ENCODE results near the gene CACNA1B. TPM values are rescaled to one million over a fixed set of nuclear protein-coding genes. Genes with fewer than 3 reads are reported as not detected.
"Not testable (repeated sequence)": the region's sequence is repeated elsewhere in the genome, so short reads cannot be mapped to it uniquely, and the experiment has no call there.

Gene CACNA1B
- total RNA-seq, 1 donor from 2014 or later, result not detected

DNA sequence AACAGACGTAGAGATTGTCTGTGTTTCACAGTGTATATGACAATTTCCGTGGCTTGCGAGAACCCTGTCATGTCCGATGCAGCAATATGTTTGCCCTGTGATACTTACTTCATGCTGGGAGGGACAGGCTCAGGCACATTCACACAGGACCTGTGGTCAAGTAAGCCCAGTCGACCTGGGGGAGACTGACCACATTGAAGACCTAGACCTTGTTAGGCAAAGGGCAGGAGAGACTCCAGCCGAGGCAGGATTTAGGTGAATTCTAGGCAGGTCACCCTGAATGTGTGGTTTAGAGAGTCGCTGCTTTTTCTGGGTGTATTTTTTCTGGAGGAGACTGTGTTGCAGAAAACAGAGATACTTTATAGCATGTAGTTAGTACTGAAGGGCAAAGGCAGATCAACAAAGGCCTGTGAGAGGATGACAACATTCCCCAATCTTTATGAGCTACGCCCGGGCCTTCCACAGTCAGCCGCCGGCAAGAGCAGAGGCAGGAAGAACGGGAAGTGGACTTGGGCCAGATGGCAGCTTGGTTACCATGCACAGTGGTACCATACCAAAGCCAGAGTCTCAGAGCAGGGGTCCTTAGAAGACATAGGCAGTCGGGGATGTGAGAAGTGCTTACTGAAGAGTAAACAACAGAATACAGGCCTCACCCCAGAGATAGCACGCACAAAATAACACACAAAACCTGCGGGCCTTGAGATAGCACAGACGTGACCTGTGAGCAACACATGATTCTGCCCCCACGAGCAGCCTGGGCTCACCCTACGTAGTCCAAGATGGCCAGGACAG is 220.7 kb downstream of the CACNA1B start:
- intact Hi-C loops (cut with micrococcal nuclease), result no loop called here

- intact Hi-C loops (cut with micrococcal nuclease), result no loop called here
Observed at GRCh38 chr9:138098908-138099791, 221.6 kb downstream of the CACNA1B start.

GRCh38 chr9:138099803-138100598 is 222.4 kb downstream of the CACNA1B start:
- intact Hi-C loops (cut with micrococcal nuclease), result no loop called here

- intact Hi-C loops (cut with micrococcal nuclease), result no loop called here
Observed at GRCh38 chr9:138100711-138101350, 223.2 kb downstream of the CACNA1B start.

DNA sequence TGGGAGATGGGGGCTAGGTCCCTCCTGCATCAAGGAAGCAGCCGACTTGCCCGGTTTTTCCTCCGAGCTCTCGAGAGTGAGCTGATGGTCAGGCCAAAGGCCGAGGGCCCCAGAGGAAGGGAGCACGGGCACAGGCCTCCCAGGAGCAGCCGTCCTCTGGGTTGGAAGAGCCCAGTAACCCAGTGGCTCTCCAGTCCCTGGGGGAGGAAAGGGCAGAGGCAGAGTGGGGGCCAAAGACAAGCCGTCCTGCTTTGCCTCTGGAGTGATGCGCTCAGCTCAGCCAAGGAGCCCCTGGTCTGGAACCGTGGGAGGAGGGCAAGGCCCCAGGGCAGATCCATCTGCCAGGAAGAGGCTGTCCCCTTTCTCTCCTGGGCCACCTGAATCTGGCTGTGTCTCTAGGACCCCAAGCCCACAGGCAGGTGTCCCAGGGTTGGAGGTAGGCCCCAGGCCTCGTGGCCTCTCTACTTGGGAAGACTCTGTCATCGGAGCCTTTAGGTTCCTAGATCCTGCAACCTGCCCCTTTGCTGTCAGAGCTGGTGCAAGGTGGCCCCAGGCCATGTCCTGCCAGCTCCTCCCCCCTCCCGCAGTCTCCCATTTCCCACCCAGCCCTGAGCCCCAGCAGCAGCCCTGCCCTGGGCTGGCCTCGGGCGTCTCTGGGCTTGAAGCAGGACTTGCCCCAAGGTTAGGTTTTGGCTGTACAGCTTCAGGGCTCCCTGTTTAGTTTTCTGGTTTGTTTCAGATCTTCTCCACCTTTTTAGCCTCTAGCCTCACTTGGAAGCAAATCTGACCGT is 224.1 kb downstream of the CACNA1B start:
- intact Hi-C loops (cut with micrococcal nuclease), result no loop called here

DNA sequence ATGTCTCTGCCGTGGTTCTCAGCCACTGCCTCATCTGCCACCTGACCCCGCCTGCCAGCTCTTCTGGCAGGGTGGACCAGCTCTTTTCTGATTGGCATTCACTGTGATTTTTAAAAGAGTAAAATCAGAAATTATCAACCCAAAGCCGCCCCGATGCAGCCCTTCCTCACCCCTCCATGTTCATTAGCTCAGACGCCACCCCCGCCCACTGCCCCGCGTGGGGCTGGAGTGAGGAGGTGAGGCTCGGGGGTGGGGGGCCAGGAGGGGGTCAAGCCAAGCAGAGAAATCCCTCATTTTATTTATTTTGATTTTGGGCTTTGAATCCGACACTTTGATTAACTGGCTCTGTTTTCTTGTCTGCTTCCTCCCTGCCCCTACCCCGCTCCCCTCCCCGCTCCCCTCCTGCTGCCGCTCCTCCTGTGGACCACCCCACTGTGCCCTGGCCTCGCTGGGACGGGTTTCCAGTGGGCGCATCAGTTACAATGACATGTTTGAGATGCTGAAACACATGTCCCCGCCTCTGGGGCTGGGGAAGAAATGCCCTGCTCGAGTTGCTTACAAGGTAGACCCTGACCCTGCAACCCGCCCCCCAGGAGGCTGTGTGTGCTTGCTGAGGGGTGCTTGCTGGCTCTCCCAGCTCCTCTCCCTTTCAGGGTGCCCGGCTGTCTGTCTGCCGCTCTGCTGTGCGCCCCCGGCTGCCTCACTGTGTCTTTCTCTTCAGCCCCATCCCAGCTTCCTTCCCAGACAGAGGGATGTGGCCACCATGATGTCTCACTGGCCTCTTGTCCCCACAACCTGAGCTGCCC is 224.9 kb downstream of the CACNA1B start:
- intact Hi-C loops (cut with micrococcal nuclease), result no loop called here

DNA sequence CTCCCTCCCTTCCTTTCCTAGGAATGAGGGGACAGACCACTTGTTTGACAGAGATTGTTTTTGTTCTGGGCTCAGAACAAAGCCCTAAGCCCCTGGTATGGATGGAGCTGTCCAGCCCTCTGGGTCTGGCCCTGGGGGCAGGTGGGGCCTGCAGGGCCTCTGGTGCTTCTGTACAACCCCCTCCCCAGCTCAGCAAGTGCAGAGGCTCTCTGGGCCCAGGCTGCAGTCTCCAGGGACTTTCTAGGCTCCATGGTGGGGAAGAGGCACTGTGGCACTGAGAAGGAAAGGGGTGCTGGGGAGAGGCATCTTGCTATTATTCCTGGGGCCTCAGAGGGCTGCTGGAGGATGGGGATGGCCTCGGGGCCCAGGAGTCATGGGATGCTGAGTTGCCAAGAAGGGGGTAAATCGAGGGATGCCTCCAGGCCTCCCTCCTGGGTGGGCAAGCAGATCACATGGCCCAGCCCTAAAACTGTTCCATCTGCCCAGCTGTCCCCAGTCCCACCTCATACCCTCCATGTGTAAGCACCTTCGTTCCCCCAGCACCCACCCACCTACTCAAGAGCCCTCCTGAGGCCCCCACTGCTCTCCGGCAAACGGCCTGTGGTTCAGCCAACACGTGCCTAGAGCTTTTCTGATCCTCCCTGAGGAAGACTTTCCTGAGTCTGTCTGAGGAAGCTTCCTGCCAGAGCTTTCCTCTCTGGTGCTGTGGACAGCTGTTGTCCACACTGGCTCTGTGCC is 225.7 kb downstream of the CACNA1B start:
- intact Hi-C loops (cut with micrococcal nuclease), result no loop called here

DNA sequence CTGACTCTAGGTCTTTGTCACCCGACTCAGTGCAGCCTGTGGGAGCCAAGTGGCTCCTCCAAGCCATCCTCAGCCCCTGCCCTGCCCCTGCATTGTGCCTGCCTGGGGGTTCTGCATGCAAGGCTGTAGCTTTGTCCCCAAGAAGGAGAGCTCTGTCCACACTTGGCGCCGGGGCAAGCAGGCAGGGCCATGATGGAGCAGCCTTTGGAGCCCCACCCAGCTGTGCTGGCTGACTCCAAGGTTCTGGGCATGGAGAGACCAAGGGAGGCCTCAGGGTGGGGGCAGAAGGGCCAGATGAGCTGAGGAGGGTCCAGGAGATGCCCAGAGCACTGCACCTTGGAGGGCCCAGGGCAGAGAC is 226.2 kb downstream of the CACNA1B start:
- intact Hi-C loops (cut with micrococcal nuclease), result no loop called here

DNA sequence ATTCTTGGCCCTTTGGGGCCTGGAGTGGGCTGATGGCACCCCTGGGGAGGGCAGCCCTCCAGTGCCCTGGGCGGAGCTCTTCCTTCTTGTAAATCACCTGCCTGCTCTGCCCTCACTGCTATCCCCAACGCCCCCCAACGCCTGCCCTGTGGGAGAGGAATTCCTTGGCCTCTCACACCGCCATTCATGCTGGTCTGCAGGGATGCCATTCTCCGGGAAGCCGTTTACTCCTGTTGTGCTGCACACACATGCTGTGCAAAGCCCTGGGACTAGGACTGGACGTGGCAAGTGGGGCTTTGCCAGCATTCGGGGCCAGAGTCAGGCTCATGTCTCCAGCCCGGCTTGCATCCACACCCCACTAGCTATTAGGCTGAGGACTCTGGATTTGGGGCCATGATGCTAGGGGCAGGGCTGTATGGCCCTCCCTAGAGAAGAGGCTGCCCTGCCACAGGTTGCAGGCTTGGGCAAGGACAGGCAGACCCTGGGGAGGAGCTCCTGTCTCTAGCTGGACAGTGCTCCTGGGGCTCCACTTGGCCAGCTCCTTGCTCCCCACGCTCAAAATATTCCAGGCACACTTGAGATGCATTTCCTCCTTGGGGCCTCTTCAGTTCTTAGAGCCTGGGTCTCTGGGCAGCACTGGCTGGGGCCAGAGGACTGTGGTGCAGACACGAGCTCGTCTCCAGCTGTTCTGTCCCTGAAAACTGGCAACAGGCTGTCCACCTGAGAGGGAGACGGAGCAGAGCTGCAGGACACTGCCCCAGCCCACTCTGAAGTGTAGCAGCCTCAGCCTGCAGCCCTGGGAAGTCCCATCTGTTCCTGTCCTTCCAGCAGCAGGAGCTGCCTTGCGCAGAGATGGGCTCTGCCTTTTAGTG is 226.9 kb downstream of the CACNA1B start:
- intact Hi-C loops (cut with micrococcal nuclease), result no loop called here

DNA sequence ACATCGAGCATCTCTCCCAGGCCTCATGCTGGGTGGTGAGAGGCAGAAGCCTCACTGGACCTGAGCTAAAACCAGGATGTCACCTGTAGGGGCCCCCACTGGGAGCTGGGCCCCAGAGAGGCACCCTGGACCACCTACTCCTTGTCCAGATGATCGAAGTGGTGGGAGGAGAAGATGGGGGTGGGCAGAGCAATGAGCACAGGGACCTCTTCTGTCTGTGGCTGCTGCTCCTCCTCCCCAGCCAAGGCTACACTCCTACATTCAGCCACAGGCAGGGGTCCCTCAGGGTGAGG is 227.5 kb downstream of the CACNA1B start:
- intact Hi-C loops (cut with micrococcal nuclease), result no loop called here

GRCh38 chr9:138105561-138106505 is 228.3 kb downstream of the CACNA1B start:
- intact Hi-C loops (cut with micrococcal nuclease), result no loop called here

DNA sequence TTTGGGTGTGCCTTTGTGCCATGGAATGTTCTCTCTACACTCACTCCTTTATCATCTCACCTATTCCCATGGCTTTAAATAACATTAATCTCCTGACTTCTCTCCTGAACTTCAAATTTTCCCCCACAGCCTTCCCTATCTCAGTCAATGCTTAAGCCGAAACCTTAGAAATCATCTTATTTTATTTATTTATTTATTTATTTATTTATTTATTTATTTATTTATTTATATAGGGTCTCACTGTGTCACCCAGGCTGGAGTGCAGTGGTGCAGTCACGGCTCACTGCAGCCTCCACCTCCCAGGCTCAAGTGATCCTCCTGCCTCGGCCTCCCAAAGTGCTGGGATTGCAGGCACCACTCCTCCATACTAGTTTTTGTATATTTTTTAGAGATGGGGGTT is 229.5 kb downstream of the CACNA1B start:
- intact Hi-C loops (cut with micrococcal nuclease), result not testable (repeated sequence)

DNA sequence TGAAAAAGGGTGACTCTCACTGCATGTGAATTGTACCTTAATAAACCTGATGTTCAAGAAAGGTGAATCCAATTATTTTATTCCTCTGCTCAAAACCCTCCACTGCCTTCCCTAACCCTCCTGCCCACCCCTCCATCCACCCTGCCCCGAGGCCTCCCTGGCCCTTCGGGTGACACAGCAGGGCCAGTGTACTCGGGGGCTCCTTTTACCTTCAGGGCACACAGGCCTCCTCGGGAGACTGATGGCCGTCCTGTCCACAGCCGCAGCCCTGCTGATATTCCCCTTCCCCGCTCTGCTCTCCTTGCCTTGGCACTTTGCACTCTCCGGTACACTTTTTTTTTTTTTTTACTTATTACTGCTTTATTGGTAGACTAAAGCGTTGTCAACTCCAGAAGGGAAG is 234.0 kb downstream of the CACNA1B start:
- intact Hi-C loops (cut with micrococcal nuclease), result no loop called here

DNA sequence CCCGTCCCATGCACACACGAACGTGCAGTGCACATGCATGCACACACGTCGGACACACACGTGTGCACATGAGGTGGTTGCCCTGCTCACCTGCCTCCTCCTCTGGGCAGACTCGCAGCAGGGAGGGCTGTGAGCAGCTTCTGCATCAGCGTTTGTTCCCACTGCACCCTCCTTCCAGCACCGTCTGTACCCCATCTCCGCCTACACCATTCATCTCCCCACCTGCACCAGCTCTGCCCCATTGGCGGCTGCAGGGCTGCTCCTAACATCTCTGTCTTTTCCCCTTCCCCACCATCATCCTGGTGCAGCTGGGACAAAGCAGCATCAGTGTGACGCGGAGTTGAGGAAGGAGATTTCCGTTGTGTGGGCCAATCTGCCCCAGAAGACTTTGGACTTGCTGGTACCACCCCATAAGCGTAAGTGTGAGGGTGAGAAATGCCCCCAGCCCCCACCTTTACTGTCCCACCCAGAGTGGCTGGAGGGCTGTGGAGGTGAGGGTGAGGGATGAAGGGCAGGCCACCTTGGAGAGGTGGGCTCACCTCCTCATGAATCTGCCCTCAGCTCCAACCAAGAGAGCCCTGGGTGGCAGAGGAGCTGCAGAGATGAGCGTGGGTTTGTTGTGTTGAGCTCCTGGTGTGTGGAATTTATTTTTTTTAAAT is 234.6 kb downstream of the CACNA1B start:
- intact Hi-C loops (cut with micrococcal nuclease), result no loop called here

GRCh38 chr9:138112791-138113600 is 235.4 kb downstream of the CACNA1B start:
- intact Hi-C loops (cut with micrococcal nuclease), result no loop called here

All from T-helper 2 cell treated with Interferon-gamma antibody and Interleukin-4, amounts not matched to agents 100 ng/mL and 5 ng/mL, for 36 hours (primary cell).